A549 (cell line): ENCODE measurements around the gene ZIC1. TPM values are rescaled to one million over a fixed set of nuclear protein-coding genes. Genes with fewer than 3 reads are reported as not detected.

Experiments
- ATAC-seq, 2 experiments: fragments of 200-7000 bp in 1 of 2; fragments of >200 bp in 1 of 2; cut with Nextera tagmentation in 1 of 2; cut with Tn5 transposase in 1 of 2; 3 replicates each; pipeline versions ENCODE4 v1.8.0 to v1.9.1; 2018 to 2020; ENCODE audit warnings: mild to moderate bottlenecking in 1 of 2, moderate library complexity in 1 of 2
- CTCF ChIA-PET: fragments of 300-600 bp; sonication (Branson Sonifier 250); formaldehyde crosslinking; extraction: SDS; loops from one replicate; lab custom pipeline; 2021; ENCODE audit warnings: antibody characterized with exemption, inconsistent platforms; lab: Yijun Ruan, JAX
- POLR2A ChIA-PET: fragments of 350-600 bp; formaldehyde crosslinking; extraction: SDS; loops from one replicate; lab custom pipeline; 2021; ENCODE audit warnings: antibody characterized with exemption, inconsistent platforms; lab: Yijun Ruan, JAX
- DNase-seq, 2 experiments: peaks; one replicate each; pipeline versions ENCODE4 v3.0.0 to v3.0.0-alpha.2; 2011 to 2016; ENCODE audit warnings: low read depth in 1 of 2, low spot score in 1 of 2
- FAIRE-seq: peaks from 2 replicates; lab custom pipeline; 2011; peaks lifted over from hg19 to GRCh38; lab: Jason Lieb, UNC
- H3K27ac ChIP-seq, 2 experiments: fragments of >200 bp; sonication (Bioruptor Twin); formaldehyde crosslinking; 3 replicates each; pipeline ENCODE4 v1.5.1; 2016 to 2017
- H3K4me1 ChIP-seq: fragments of >200 bp; sonication (Bioruptor Twin); formaldehyde crosslinking; 3 replicates; pipeline ENCODE4 v1.6.1; 2016
- H3K4me2 ChIP-seq: fragments of >200 bp; sonication (Bioruptor Twin); formaldehyde crosslinking; 3 replicates; pipeline ENCODE4 v1.6.1; 2016
- H3K4me3 ChIP-seq: fragments of >200 bp; sonication (Bioruptor Twin); formaldehyde crosslinking; 3 replicates; pipeline ENCODE4 v1.5.1; 2016
- H3K9me3 ChIP-seq: fragments of >200 bp; sonication (Bioruptor Twin); formaldehyde crosslinking; 3 replicates; pipeline ENCODE4 v1.6.1; 2016
- FOSB ChIP-seq: fragments of 250-450 bp; sonication (Bioruptor Pico); IDR thresholded peaks from 2 replicates; pipeline ENCODE4 v1.5.0; 2020; ENCODE audit warnings: mild to moderate bottlenecking, moderate library complexity
- FOSL2 ChIP-seq, 2 experiments: fragments of 450-650 bp in 1 of 2; fragments of >200 bp in 1 of 2; sonication (Bioruptor Twin) in 1 of 2; formaldehyde crosslinking; IDR thresholded peaks; 2 replicates each; pipeline versions ENCODE4 v1.5.0 to v1.6.1; 2016 to 2020; ENCODE audit warnings: mild to moderate bottlenecking in 1 of 2, moderate library complexity in 1 of 2
- HOXB13 ChIP-seq: fragments of 250-450 bp; sonication (Bioruptor Pico); IDR thresholded peaks from 2 replicates; pipeline ENCODE4 v1.5.0; 2020; ENCODE audit warnings: low read depth, mild to moderate bottlenecking, moderate library complexity
- HOXB5 ChIP-seq: fragments of 250-450 bp; sonication (Bioruptor Pico); IDR thresholded peaks from 2 replicates; pipeline ENCODE4 v1.5.0; 2020; ENCODE audit warnings: mild to moderate bottlenecking, moderate library complexity
- JUN ChIP-seq, 2 experiments: fragments of >200 bp; sonication (Bioruptor Twin); formaldehyde crosslinking; IDR thresholded peaks; 2 replicates in 1 of 2; 3 replicates in 1 of 2; pipeline ENCODE4 v1.6.1; 2016 to 2017
- JUNB ChIP-seq: fragments of >200 bp; sonication (Bioruptor Twin); formaldehyde crosslinking; IDR thresholded peaks from 2 replicates; pipeline ENCODE4 v1.6.1; 2016
- KDM1A ChIP-seq: fragments of 200-600 bp; sonication (generic); IDR thresholded peaks from 2 replicates; pipeline ENCODE4 v1.6.1; 2016; ENCODE audit warnings: low read depth, mild to moderate bottlenecking
- MAFK ChIP-seq: fragments of 450-650 bp; IDR thresholded peaks from 2 replicates; pipeline ENCODE4 v1.6.1; 2014; ENCODE audit not compliant: partially characterized antibody
- MAZ ChIP-seq: fragments of 150-350 bp; IDR thresholded peaks from 2 replicates; pipeline ENCODE4 v1.6.1; 2014; ENCODE audit warnings: antibody characterized with exemption, low read depth, low read length, borderline replicate concordance
- POLR2AphosphoS2 ChIP-seq: conservative IDR thresholded peaks from 2 replicates; pipeline ENCODE4 v1.6.1; 2012; ENCODE audit warnings: low read length, improper control_type of control experiment, inconsistent platforms
- RFX5 ChIP-seq: fragments of 450-650 bp; IDR thresholded peaks from 2 replicates; pipeline ENCODE4 v1.7.1; 2014; ENCODE audit warnings: antibody characterized with exemption, mild to moderate bottlenecking, moderate library complexity
- RNF2 ChIP-seq: fragments of 200-600 bp; sonication (generic); IDR thresholded peaks from 2 replicates; pipeline ENCODE4 v1.6.1; 2016; ENCODE audit warnings: low read depth, mild to moderate bottlenecking, antibody characterized with exemption, moderate library complexity, borderline replicate concordance
- SMC3 ChIP-seq: fragments of >200 bp; sonication (Bioruptor Twin); formaldehyde crosslinking; IDR thresholded peaks from 3 replicates; pipeline ENCODE4 v1.6.1; 2018; ENCODE audit warnings: inconsistent platforms
- ZC3H11A ChIP-seq: fragments of 450-650 bp; IDR thresholded peaks from 2 replicates; pipeline ENCODE4 v1.6.1; 2014; ENCODE audit warnings: antibody characterized with exemption, mild to moderate bottlenecking
- WGBS: methylation state at CpG from one replicate; pipeline ENCODE4 v1.1.6; 2017; ENCODE audit errors: missing lambda C conversion rate; 5-methylcytosine and 5-hydroxymethylcytosine counted together
- polyA plus RNA-seq, 4 experiments: library from polyadenylated mRNA; depleted of rRNA in 3 of 4; stranded (reverse); fragments of >200 nt; fragmentation: RNase III in 1 of 4; extraction: RNeasy Plus Mini Kit Qiagen cat#74134 plus additional on column Dnase treatment in 1 of 4; gene quantifications; 2 replicates in 3 of 4; 3 replicates in 1 of 4; pipeline ENCODE4 v1.2.3, GENCODE V29; 2011 to 2017
- TF ChIP-seq, protein P1 (sequence below): fragments of 200-600 bp; sonication (generic); IDR thresholded peaks from 2 replicates; pipeline ENCODE4 v1.6.1; 2016; ENCODE audit warnings: antibody characterized with exemption, mild to moderate bottlenecking, moderate library complexity
- TF ChIP-seq, protein P2 (sequence below): IDR thresholded peaks from 2 replicates; pipeline ENCODE4 v1.6.1; 2012; ENCODE audit warnings: low read depth, borderline replicate concordance
- TF ChIP-seq, protein P3 (sequence below): fragments of >200 bp; sonication (Bioruptor Twin); formaldehyde crosslinking; IDR thresholded peaks from 2 replicates; pipeline ENCODE4 v1.6.1; 2016
- TF ChIP-seq, protein P4 (sequence below): IDR thresholded peaks from 2 replicates; pipeline ENCODE4 v1.6.1; 2012
- TF ChIP-seq, protein P5 (sequence below): fragments of >200 bp; sonication (Bioruptor Twin); formaldehyde crosslinking; IDR thresholded peaks from 3 replicates; pipeline ENCODE4 v1.6.1; 2016

Gene ZIC1
- polyA plus RNA-seq, 2 of the 4 experiments (the other 2 are of a cell fraction): 0.01 TPM; not detected in 1

DNA sequence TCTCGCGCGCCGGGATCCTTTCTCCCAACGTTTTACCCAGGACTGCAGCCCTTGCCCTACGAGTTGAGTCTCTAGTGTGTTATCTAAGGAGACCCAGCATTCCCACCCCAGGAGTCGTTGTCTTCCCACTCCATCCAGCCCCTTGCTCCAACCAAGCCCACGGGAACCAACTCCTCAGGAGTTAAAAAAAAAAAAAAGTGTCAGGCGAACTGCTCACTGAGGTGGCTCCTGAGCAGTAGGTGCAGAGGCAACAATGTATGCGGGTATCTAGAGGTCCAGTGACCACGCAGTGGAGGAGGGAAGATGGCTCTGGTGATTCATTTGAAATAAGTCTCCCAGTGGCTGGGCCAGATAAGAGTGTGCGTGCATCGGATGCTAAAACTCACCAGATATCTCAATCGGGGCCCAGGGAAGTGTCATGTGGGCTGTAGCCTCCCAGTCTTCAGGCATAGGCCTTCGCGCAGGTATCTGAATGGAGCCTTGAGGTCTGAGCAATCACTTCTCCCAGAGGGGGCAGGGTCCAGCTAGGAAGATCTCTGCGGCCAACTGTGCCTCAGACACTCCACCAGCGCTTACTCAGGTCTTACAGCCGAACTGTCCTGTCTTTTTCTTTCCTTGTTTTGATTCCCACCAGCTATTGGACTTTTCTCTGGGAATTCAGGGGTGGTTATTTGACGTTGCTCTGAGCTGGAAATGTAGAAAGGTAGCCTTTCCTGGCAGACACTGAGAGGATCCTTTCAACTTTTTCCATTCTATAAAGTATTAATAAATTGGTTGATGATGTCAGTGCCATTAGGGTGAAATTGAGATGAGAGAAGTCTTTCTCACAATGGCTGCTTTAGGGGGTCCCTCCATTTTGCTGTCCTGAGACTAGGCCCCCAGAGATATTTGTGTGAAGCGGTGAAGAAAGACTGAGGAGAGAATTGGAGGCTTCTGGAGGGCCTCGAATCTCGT, 23.8 kb upstream of the ZIC1 start (continued):
- TF ChIP-seq, protein P1, sequence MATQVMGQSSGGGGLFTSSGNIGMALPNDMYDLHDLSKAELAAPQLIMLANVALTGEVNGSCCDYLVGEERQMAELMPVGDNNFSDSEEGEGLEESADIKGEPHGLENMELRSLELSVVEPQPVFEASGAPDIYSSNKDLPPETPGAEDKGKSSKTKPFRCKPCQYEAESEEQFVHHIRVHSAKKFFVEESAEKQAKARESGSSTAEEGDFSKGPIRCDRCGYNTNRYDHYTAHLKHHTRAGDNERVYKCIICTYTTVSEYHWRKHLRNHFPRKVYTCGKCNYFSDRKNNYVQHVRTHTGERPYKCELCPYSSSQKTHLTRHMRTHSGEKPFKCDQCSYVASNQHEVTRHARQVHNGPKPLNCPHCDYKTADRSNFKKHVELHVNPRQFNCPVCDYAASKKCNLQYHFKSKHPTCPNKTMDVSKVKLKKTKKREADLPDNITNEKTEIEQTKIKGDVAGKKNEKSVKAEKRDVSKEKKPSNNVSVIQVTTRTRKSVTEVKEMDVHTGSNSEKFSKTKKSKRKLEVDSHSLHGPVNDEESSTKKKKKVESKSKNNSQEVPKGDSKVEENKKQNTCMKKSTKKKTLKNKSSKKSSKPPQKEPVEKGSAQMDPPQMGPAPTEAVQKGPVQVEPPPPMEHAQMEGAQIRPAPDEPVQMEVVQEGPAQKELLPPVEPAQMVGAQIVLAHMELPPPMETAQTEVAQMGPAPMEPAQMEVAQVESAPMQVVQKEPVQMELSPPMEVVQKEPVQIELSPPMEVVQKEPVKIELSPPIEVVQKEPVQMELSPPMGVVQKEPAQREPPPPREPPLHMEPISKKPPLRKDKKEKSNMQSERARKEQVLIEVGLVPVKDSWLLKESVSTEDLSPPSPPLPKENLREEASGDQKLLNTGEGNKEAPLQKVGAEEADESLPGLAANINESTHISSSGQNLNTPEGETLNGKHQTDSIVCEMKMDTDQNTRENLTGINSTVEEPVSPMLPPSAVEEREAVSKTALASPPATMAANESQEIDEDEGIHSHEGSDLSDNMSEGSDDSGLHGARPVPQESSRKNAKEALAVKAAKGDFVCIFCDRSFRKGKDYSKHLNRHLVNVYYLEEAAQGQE: no peak
- TF ChIP-seq HOXB5 (CRISPR knock-in tag): no peak
- TF ChIP-seq, protein P2, sequence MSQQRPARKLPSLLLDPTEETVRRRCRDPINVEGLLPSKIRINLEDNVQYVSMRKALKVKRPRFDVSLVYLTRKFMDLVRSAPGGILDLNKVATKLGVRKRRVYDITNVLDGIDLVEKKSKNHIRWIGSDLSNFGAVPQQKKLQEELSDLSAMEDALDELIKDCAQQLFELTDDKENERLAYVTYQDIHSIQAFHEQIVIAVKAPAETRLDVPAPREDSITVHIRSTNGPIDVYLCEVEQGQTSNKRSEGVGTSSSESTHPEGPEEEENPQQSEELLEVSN: no peak

DNA sequence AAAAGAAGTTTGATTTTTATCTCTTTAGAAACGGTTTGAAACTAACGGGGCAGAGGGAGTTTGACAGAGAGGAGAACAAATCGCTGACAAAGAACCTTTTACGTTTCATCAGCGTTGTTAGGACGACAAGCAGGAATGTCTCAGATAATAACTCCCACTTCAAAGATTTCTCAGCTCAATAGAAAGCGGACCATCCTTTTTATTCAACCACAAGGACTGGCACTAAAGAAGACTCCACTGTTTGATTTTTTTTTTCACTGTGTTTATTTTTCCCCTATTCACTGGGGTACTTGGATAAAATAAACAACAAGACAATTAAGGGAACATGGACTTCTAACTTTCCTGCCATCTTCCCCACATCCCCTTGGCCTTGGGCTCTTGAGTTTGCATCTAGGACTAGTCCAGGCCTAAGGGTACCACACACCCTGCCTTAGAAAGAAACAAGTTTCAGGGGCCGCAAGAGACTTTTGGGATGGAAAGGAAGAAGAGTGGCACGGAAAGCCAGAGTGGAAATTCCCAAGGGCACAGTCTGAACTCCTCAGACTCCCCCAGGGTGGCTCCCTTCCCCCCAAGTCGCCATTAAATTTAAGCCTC, 21.8 kb upstream of the ZIC1 start:
- no peak for FAIRE-seq
- Histone ChIP-seq H3K4me1 (no peaks in the 10 kb centered on the region), H3K4me3 (no peak overlapping the region), H3K4me2 (no peak overlapping the region), H3K27ac (no peak overlapping the region), H3K9me3 (no peaks in the 10 kb centered on the region)
- ChIA-PET CTCF (no interaction called here), POLR2A (no interaction called here)
- no peak for DNase-seq
- no peak for TF ChIP-seq ZC3H11A
- no peak for TF ChIP-seq JUNB
- TF ChIP-seq HOXB13 (CRISPR knock-in tag): no peak
- TF ChIP-seq, protein P2: no peak
- TF ChIP-seq, protein P3, sequence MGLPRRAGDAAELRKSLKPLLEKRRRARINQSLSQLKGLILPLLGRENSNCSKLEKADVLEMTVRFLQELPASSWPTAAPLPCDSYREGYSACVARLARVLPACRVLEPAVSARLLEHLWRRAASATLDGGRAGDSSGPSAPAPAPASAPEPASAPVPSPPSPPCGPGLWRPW: no peak
- WGBS: 54% methylated on average over 10 of the region's 10 CpGs
- ATAC-seq: no peak

DNA sequence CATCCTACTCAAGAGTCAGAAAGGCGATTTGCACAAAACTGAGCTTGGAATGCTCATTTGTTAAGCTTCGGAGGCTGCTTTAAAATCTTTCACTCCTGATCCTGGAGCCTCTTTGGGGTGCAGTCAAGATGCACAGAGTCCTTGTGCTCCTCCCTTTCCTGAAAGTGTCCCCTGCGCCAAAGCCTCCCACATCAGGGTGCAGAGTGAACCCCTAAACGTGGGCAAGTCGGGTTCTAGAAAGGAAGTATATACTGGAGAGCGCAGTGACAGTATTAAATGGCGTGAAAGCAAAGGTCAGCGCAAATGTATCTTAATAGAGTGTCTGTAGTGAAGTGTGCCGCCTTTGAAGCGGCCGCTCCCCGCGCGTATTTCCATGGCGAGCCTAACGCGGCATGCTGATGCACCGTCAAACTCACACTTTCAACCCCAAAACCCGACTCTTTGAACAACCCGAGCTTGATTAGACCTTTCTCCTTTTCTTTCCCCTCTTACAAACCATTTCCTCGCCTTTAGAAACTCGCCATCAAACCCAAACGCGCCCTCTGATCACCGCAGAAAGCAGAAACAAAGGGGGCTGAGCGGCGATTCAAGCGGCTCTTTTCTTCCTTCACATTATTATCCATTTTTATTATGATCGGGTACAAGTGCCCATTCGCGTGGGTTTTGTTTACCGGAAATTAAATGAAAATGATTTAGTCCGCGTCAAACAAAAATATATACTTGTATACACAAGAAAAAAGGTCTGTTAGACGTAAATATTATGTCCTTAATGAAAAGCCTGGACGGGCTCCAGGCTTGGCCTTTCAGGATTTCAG, 21.1 kb upstream of the ZIC1 start:
- Histone ChIP-seq H3K4me1 (no peaks in the 10 kb centered on the region), H3K27ac (no peak overlapping the region), H3K4me2 (no peak overlapping the region)
- POLR2A ChIA-PET: no interaction called here
- DNase-seq (no peak), ATAC-seq (no peak), FAIRE-seq (no peak)
- TF ChIP-seq HOXB13 (CRISPR knock-in tag) (no peak), MAZ (no peak), POLR2AphosphoS2 (no peak), JUN (IDR thresholded peaks at IDR 0.05) (no peak), JUNB (no peak), RNF2 (no peak), FOSL2 (IDR thresholded peaks at IDR 0.05) (no peak), FOSL2 (CRISPR knock-in tag; IDR thresholded peaks at IDR 0.05) (no peak), RFX5 (no peak), SMC3 (no peak), FOSB (no peak), MAFK (no peak), KDM1A (no peak)
- TF ChIP-seq, protein P3: no peak
- TF ChIP-seq, protein P4, sequence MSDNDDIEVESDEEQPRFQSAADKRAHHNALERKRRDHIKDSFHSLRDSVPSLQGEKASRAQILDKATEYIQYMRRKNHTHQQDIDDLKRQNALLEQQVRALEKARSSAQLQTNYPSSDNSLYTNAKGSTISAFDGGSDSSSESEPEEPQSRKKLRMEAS: no peak
- TF ChIP-seq, protein P5, sequence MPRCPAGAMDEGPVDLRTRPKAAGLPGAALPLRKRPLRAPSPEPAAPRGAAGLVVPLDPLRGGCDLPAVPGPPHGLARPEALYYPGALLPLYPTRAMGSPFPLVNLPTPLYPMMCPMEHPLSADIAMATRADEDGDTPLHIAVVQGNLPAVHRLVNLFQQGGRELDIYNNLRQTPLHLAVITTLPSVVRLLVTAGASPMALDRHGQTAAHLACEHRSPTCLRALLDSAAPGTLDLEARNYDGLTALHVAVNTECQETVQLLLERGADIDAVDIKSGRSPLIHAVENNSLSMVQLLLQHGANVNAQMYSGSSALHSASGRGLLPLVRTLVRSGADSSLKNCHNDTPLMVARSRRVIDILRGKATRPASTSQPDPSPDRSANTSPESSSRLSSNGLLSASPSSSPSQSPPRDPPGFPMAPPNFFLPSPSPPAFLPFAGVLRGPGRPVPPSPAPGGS: no peak
- TF ChIP-seq, all 56 proteins: peak for 0
- CTCF ChIA-PET: no interaction called here
- no peak overlapping the region for H3K4me3 ChIP-seq
- no peaks in the 10 kb centered on the region for H3K9me3 ChIP-seq
- 70% methylated on average over 36 of the region's 36 CpGs for WGBS
